Activated naive CD8-positive, alpha-beta T cell treated with anti-CD3 and anti-CD28 coated beads for 36 hours (primary cell): Measurements from ENCODE around the gene SERPINB2. TPM values are rescaled to one million over a fixed set of nuclear protein-coding genes. Genes with fewer than 3 reads are reported as not detected.

Source experiments
- DNase-seq: peaks from one replicate; pipeline ENCODE4 v3.0.0; 2021
- H3K27ac Mint-ChIP-seq: one replicate; pipeline ENCODE4 v1.8.0; 2022; ENCODE audit warnings: mild to moderate bottlenecking, moderate library complexity, mixed read lengths
- H3K27me3 Mint-ChIP-seq: one replicate; pipeline ENCODE4 v1.8.0; 2022; ENCODE audit warnings: mild to moderate bottlenecking, mixed read lengths
- H3K36me3 Mint-ChIP-seq: one replicate; pipeline ENCODE4 v1.8.0; 2021; ENCODE audit warnings: mild to moderate bottlenecking, mixed read lengths
- H3K4me1 Mint-ChIP-seq: one replicate; pipeline ENCODE4 v1.8.0; 2021; ENCODE audit warnings: mixed read lengths
- H3K4me3 Mint-ChIP-seq: one replicate; pipeline ENCODE4 v1.8.0; 2022; ENCODE audit warnings: mild to moderate bottlenecking, moderate library complexity, mixed read lengths
- H3K9me3 Mint-ChIP-seq: one replicate; pipeline ENCODE4 v1.8.0; 2022; ENCODE audit warnings: mixed read lengths
- total RNA-seq, 2 experiments: library from RNA; stranded (reverse); gene quantifications; one replicate each; pipeline ENCODE4 v1.2.3, GENCODE V29; 2021

The SERPINB2 gene
- total RNA-seq, 2 experiments from 2014 or later: not detected

GRCh38 chr18:63878343-63878742 lies 9.2 kb upstream of the SERPINB2 start:
- no peak overlapping the region for H3K27ac Mint-ChIP-seq
- H3K4me3 Mint-ChIP-seq: no peak overlapping the region
- peaks cover 4% of the 10 kb centered on the region for H3K27me3 Mint-ChIP-seq
- no peak for DNase-seq
- H3K4me1 Mint-ChIP-seq: no peaks in the 10 kb centered on the region
- H3K36me3 Mint-ChIP-seq: no peaks in the 10 kb centered on the region
- no peaks in the 10 kb centered on the region for H3K9me3 Mint-ChIP-seq

GRCh38 chr18:63878925-63879324 lies 8.6 kb upstream of the SERPINB2 start:
- H3K27me3 Mint-ChIP-seq: peaks cover 4% of the 10 kb centered on the region
- no peak for DNase-seq
- H3K4me1 Mint-ChIP-seq: no peaks in the 10 kb centered on the region
- H3K4me3 Mint-ChIP-seq: no peak overlapping the region
- no peak overlapping the region for H3K27ac Mint-ChIP-seq
- no peaks in the 10 kb centered on the region for H3K9me3 Mint-ChIP-seq
- H3K36me3 Mint-ChIP-seq: no peaks in the 10 kb centered on the region

GRCh38 chr18:63879709-63880108 lies 7.8 kb upstream of the SERPINB2 start:
- no peaks in the 10 kb centered on the region for H3K9me3 Mint-ChIP-seq
- no peak overlapping the region for H3K4me3 Mint-ChIP-seq
- H3K36me3 Mint-ChIP-seq: no peaks in the 10 kb centered on the region
- H3K27ac Mint-ChIP-seq: no peak overlapping the region
- no peak for DNase-seq
- no peaks in the 10 kb centered on the region for H3K4me1 Mint-ChIP-seq
- peaks cover 9% of the 10 kb centered on the region for H3K27me3 Mint-ChIP-seq

- H3K36me3 Mint-ChIP-seq: no peaks in the 10 kb centered on the region
- H3K9me3 Mint-ChIP-seq: no peaks in the 10 kb centered on the region
- peaks cover 17% of the 10 kb centered on the region for H3K27me3 Mint-ChIP-seq
- DNase-seq: no peak
- H3K27ac Mint-ChIP-seq: no peak overlapping the region
- no peaks in the 10 kb centered on the region for H3K4me1 Mint-ChIP-seq
- no peak overlapping the region for H3K4me3 Mint-ChIP-seq
Observed at GRCh38 chr18:63881851-63882250, 5.7 kb upstream of the SERPINB2 start.

GRCh38 chr18:63882333-63883141 lies 5.0 kb upstream of the SERPINB2 start:
- Mint-ChIP-seq H3K4me1 (no peaks in the 10 kb centered on the region), H3K4me3 (no peak overlapping the region)

GRCh38 chr18:63883617-63884016 lies 3.9 kb upstream of the SERPINB2 start:
- DNase-seq: no peak
- Mint-ChIP-seq H3K4me3 (no peak overlapping the region), H3K27ac (no peak overlapping the region), H3K27me3 (peaks cover 19% of the 10 kb centered on the region), H3K4me1 (no peaks in the 10 kb centered on the region), H3K36me3 (no peaks in the 10 kb centered on the region), H3K9me3 (no peaks in the 10 kb centered on the region)

More at GRCh38 chr18:63882333-63883141, 5.0 kb upstream of the SERPINB2 start:
- Mint-ChIP-seq H3K9me3 (no peaks in the 10 kb centered on the region), H3K36me3 (no peaks in the 10 kb centered on the region), H3K27ac (no peak overlapping the region), H3K27me3 (peaks cover 17% of the 10 kb centered on the region)
- no peak for DNase-seq

GRCh38 chr18:63888470-63889190 lies 1.1 kb downstream of the SERPINB2 start:
- no peak overlapping the region for H3K4me3 Mint-ChIP-seq
- peaks cover 28% of the 10 kb centered on the region for H3K27me3 Mint-ChIP-seq
- no peaks in the 10 kb centered on the region for H3K36me3 Mint-ChIP-seq
- DNase-seq: no peak
- H3K27ac Mint-ChIP-seq: no peak overlapping the region
- H3K9me3 Mint-ChIP-seq: no peaks in the 10 kb centered on the region
- no peaks in the 10 kb centered on the region for H3K4me1 Mint-ChIP-seq

- no peak overlapping the region for H3K27ac Mint-ChIP-seq
- H3K4me1 Mint-ChIP-seq: no peaks in the 10 kb centered on the region
- no peaks in the 10 kb centered on the region for H3K9me3 Mint-ChIP-seq
- no peak overlapping the region for H3K4me3 Mint-ChIP-seq
- peaks cover 24% of the 10 kb centered on the region for H3K27me3 Mint-ChIP-seq
- H3K36me3 Mint-ChIP-seq: no peaks in the 10 kb centered on the region
- DNase-seq: no peak
Observed at GRCh38 chr18:63889626-63890025, 2.1 kb downstream of the SERPINB2 start.

GRCh38 chr18:63890237-63890949 lies 2.9 kb downstream of the SERPINB2 start:
- H3K27ac Mint-ChIP-seq: no peak overlapping the region
- no peak for DNase-seq
- H3K4me1 Mint-ChIP-seq: no peaks in the 10 kb centered on the region
- H3K36me3 Mint-ChIP-seq: no peaks in the 10 kb centered on the region
- H3K9me3 Mint-ChIP-seq: no peaks in the 10 kb centered on the region
- H3K27me3 Mint-ChIP-seq: peaks cover 25% of the 10 kb centered on the region
- no peak overlapping the region for H3K4me3 Mint-ChIP-seq

GRCh38 chr18:63890950-63891304 lies 3.4 kb downstream of the SERPINB2 start:
- DNase-seq: no peak
- Mint-ChIP-seq H3K27ac (no peak overlapping the region), H3K4me3 (no peak overlapping the region), H3K27me3 (peaks cover 24% of the 10 kb centered on the region), H3K9me3 (no peaks in the 10 kb centered on the region), H3K36me3 (no peaks in the 10 kb centered on the region), H3K4me1 (no peaks in the 10 kb centered on the region)

GRCh38 chr18:63892566-63892965 lies 5.1 kb downstream of the SERPINB2 start:
- H3K27me3 Mint-ChIP-seq: peaks cover 14% of the 10 kb centered on the region
- no peak overlapping the region for H3K4me3 Mint-ChIP-seq
- no peaks in the 10 kb centered on the region for H3K36me3 Mint-ChIP-seq
- no peak for DNase-seq
- no peaks in the 10 kb centered on the region for H3K9me3 Mint-ChIP-seq
- H3K27ac Mint-ChIP-seq: no peak overlapping the region
- no peaks in the 10 kb centered on the region for H3K4me1 Mint-ChIP-seq

GRCh38 chr18:63894106-63894772 lies 6.7 kb downstream of the SERPINB2 start:
- DNase-seq: no peak
- Mint-ChIP-seq H3K36me3 (no peaks in the 10 kb centered on the region), H3K4me1 (no peaks in the 10 kb centered on the region), H3K4me3 (no peak overlapping the region), H3K9me3 (no peaks in the 10 kb centered on the region), H3K27me3 (peaks cover 13% of the 10 kb centered on the region), H3K27ac (no peak overlapping the region)

GRCh38 chr18:63895190-63895589 lies 7.7 kb downstream of the SERPINB2 start:
- H3K4me1 Mint-ChIP-seq: no peaks in the 10 kb centered on the region
- H3K36me3 Mint-ChIP-seq: no peaks in the 10 kb centered on the region
- H3K27me3 Mint-ChIP-seq: peaks cover 13% of the 10 kb centered on the region
- no peaks in the 10 kb centered on the region for H3K9me3 Mint-ChIP-seq
- no peak overlapping the region for H3K4me3 Mint-ChIP-seq
- no peak for DNase-seq
- H3K27ac Mint-ChIP-seq: no peak overlapping the region

GRCh38 chr18:63897072-63897471 lies 9.6 kb downstream of the SERPINB2 start:
- Mint-ChIP-seq H3K27ac (no peak overlapping the region), H3K27me3 (peaks cover 7% of the 10 kb centered on the region), H3K36me3 (no peaks in the 10 kb centered on the region), H3K9me3 (no peaks in the 10 kb centered on the region), H3K4me3 (no peak overlapping the region), H3K4me1 (no peaks in the 10 kb centered on the region)
- DNase-seq: no peak

GRCh38 chr18:63899206-63899605 lies 11.7 kb downstream of the SERPINB2 start:
- Mint-ChIP-seq H3K4me1 (no peaks in the 10 kb centered on the region), H3K36me3 (no peaks in the 10 kb centered on the region), H3K4me3 (no peak overlapping the region), H3K9me3 (no peaks in the 10 kb centered on the region), H3K27me3 (peaks cover 13% of the 10 kb centered on the region), H3K27ac (no peak overlapping the region)
- DNase-seq: no peak
